PC-9 (cell line): Measurements from ENCODE around the gene TRAPPC12.

Source experiments
- CTCF ChIP-seq: fragments of 200-600 bp; sonication (generic); conservative IDR thresholded peaks from 2 replicates; pipeline ENCODE4 v1.6.1; 2017; ENCODE audit warnings: mixed run types, antibody characterized with exemption, mild to moderate bottlenecking, moderate library complexity
- EZH2 ChIP-seq: fragments of 200-600 bp; sonication (generic); IDR thresholded peaks from 2 replicates; pipeline ENCODE4 v1.8.0; 2017; ENCODE audit warnings: antibody characterized with exemption, low read depth

- TF ChIP-seq CTCF (no peak), EZH2 (no peak)
These were observed 132.6 kb downstream of the TRAPPC12 start for GRCh38 chr2:3512086-3512485.
